ENCODE data around the gene ELOB.

ELOB gene

GRCh38 chr16:2765462-2766404 lies 11.3 kb downstream of the ELOB start:
- DNase-seq: no peak

- no peak for DNase-seq
Observed at GRCh38 chr16:2764718-2765117, 12.4 kb downstream of the ELOB start.

- DNase-seq: no peak
Observed at GRCh38 chr16:2763173-2763572, 13.9 kb downstream of the ELOB start.

GRCh38 chr16:2762711-2763110 lies 14.4 kb downstream of the ELOB start:
- no peak for DNase-seq

- no peak for DNase-seq
Observed at GRCh38 chr16:2761886-2762583, 15.0 kb downstream of the ELOB start.

GRCh38 chr16:2761472-2761871 lies 15.6 kb downstream of the ELOB start:
- DNase-seq: no peak

GRCh38 chr16:2757344-2757743 lies 19.7 kb downstream of the ELOB start:
- DNase-seq: no peak

GRCh38 chr16:2756288-2757015 lies 20.6 kb downstream of the ELOB start:
- DNase-seq: no peak

- no peak for DNase-seq
Observed at GRCh38 chr16:2755158-2755557, 21.9 kb downstream of the ELOB start.

- no peak for DNase-seq
Observed at GRCh38 chr16:2753733-2754020, 23.4 kb downstream of the ELOB start.

GRCh38 chr16:2752850-2753732 lies 24.0 kb downstream of the ELOB start:
- DNase-seq: no peak

- peak; percentile 83 for DNase-seq
Observed at GRCh38 chr16:2752035-2752849, 24.8 kb downstream of the ELOB start, which contains the start of gene SRRM2. Gene SRRM2 (plus strand): TSS chr16:2752638. CDS start chr16:2756365, 3,727 bp downstream.

- no peak for DNase-seq
Observed at GRCh38 chr16:2751577-2752034, 25.5 kb downstream of the ELOB start.

- DNase-seq: no peak
Observed at GRCh38 chr16:2749936-2750335, 27.1 kb downstream of the ELOB start.

- DNase-seq: no peak
Observed at GRCh38 chr16:2749476-2749875, 27.6 kb downstream of the ELOB start.

- DNase-seq: no peak
Observed at GRCh38 chr16:2748757-2749455, 28.2 kb downstream of the ELOB start.

- DNase-seq: no peak
Observed at GRCh38 chr16:2745961-2746360, 31.1 kb downstream of the ELOB start.

- DNase-seq: no peak
Observed at GRCh38 chr16:2745116-2745890, 31.8 kb downstream of the ELOB start.

- DNase-seq: no peak
Observed at GRCh38 chr16:2744711-2745110, 32.4 kb downstream of the ELOB start.

All from NCI-H2081 treated with DMSO at 0.1 percent for 48 hours (cell line).